Panc1 (cell line): ENCODE results near the gene SLX9. TPM values are rescaled to one million over a fixed set of nuclear protein-coding genes. Genes with fewer than 3 reads are reported as not detected.

Experiments
- ATAC-seq: fragments of 200-7000 bp; cut with Tn5 transposase; 2 replicates; pipeline ENCODE4 v1.9.1; 2020; ENCODE audit warnings: mild to moderate bottlenecking, moderate library complexity
- BruUV-seq: library from RNA; stranded (reverse); fragments of 400-500 nt; replicated peaks from 2 replicates; lab custom pipeline; 2021; lab: Mats Ljungman, UMichigan
- CTCF ChIA-PET: fragments of 300-600 bp; sonication (Branson Sonifier 250); formaldehyde crosslinking; loops from one replicate; lab custom pipeline; 2022; ENCODE audit warnings: antibody characterized with exemption; lab: Charles Lee
- POLR2A ChIA-PET: fragments of 300-600 bp; sonication (Branson Sonifier 250); formaldehyde crosslinking; loops from one replicate; lab custom pipeline; 2022; ENCODE audit warnings: antibody characterized with exemption; lab: Charles Lee
- DNase-seq: peaks from one replicate; pipeline ENCODE4 v3.0.0-alpha.2; 2010; ENCODE audit warnings: low read depth, low spot score
- H3K27ac ChIP-seq: 2 replicates; pipeline ENCODE4 v1.5.1; 2011; ENCODE audit warnings: mild to moderate bottlenecking, low read length, inconsistent platforms
- H3K27me3 ChIP-seq: fragments of 200-500 bp; sonication (Bioruptor generic); 2 replicates; pipeline ENCODE4 v1.6.0; 2014; ENCODE audit warnings: low read length, inconsistent platforms; ENCODE audit not compliant: control insufficient read depth, insufficient read depth
- H3K36me3 ChIP-seq: fragments of 200-500 bp; sonication (Bioruptor generic); 2 replicates; pipeline ENCODE4 v1.5.1; 2014; ENCODE audit warnings: inconsistent platforms, mild to moderate bottlenecking, low read length, moderate library complexity; ENCODE audit not compliant: control insufficient read depth, insufficient read depth
- H3K4me1 ChIP-seq: 2 replicates; pipeline ENCODE4 v1.5.1; 2011; ENCODE audit warnings: inconsistent platforms, mild to moderate bottlenecking, low read length, moderate library complexity; ENCODE audit not compliant: control insufficient read depth, insufficient read depth
- H3K4me3 ChIP-seq, 2 experiments: 2 replicates each; pipeline ENCODE4 v1.5.1; 2011 to 2012; ENCODE audit warnings: low read depth in 2 of 2, low read length in 2 of 2, mild to moderate bottlenecking in 2 of 2, inconsistent platforms in 1 of 2, moderate library complexity in 1 of 2
- H3K9me3 ChIP-seq: fragments of 200-500 bp; sonication (Bioruptor generic); 2 replicates; pipeline ENCODE4 v1.5.1; 2014; ENCODE audit warnings: low read depth, mild to moderate bottlenecking, inconsistent platforms, low read length, moderate library complexity; ENCODE audit not compliant: control insufficient read depth, insufficient read depth
- CTCF ChIP-seq: fragments of 450-650 bp; IDR thresholded peaks from 2 replicates; pipeline ENCODE4 v1.5.1; 2017; ENCODE audit warnings: mild to moderate bottlenecking
- POLR2AphosphoS5 ChIP-seq: IDR thresholded peaks from 2 replicates; pipeline ENCODE4 v1.6.1; 2012; ENCODE audit warnings: mild to moderate bottlenecking, low read depth, low read length, moderate library complexity
- REST ChIP-seq, 2 experiments: IDR thresholded peaks; 2 replicates each; pipeline ENCODE4 v1.6.1; 2011 to 2012; ENCODE audit warnings: low read depth in 2 of 2, control low read depth in 1 of 2, low read length in 1 of 2, mild to moderate bottlenecking in 1 of 2, moderate library complexity in 1 of 2; ENCODE audit not compliant: insufficient read depth in 1 of 2
- SIN3A ChIP-seq: IDR thresholded peaks from 2 replicates; pipeline ENCODE4 v1.6.1; 2012; ENCODE audit warnings: low read depth, mild to moderate bottlenecking, low read length, moderate library complexity, borderline replicate concordance; ENCODE audit not compliant: insufficient read depth
- TCF7L2 ChIP-seq: IDR thresholded peaks from 2 replicates; pipeline ENCODE4 v1.6.1; 2011; ENCODE audit warnings: mild to moderate bottlenecking, low read depth, low read length, inconsistent platforms
- in situ Hi-C: cut with HindIII; loops from 2 replicates; pipeline ENCODE4 v1.10.0; 2016; ENCODE audit warnings: low sequenced_read_pairs, low pct_unique_long_range_greater_than_20kb
- intact Hi-C: fragments of 100-400 bp; cut with micrococcal nuclease; formaldehyde crosslinking; loops from one replicate; pipeline ENCODE4 v1.10.0; 2022; ENCODE audit not compliant: unreplicated experiment
- total RNA-seq: library from RNA; stranded (reverse); gene quantifications from one replicate; pipeline ENCODE4 v1.2.1, GENCODE V29; 2021; ENCODE audit not compliant: unreplicated experiment

Gene SLX9
- total RNA-seq, 1 experiment from 2014 or later, result 50.9 TPM

GRCh38 chr21:44974676-44975075 is 34.8 kb downstream of the SLX9 start:
- Histone ChIP-seq H3K27me3 (no peaks in the 10 kb centered on the region), H3K9me3 (no peaks in the 10 kb centered on the region), H3K27ac (no peak overlapping the region), H3K4me1 (no peaks in the 10 kb centered on the region), H3K4me3 (no peak overlapping the region), H3K36me3 (no peaks in the 10 kb centered on the region)
- intact Hi-C loops, result no loop called here
- DNase-seq, result no peak
- TF ChIP-seq TCF7L2 (no peak), POLR2AphosphoS5 (no peak), CTCF (no peak), SIN3A (no peak), REST (IDR thresholded peaks at IDR 0.05; ENCODE audit: insufficient read depth in 1 of 2, low read depth in 2 of 2, low read length in 1 of 2) (no peak)
- in situ Hi-C loops, result no loop called here
- CTCF ChIA-PET, result no interaction called here
- BruUV-seq, result no TSS peak
- no peak for ATAC-seq
- POLR2A ChIA-PET, result no interaction called here

- Histone ChIP-seq H3K27ac (no peak overlapping the region), H3K4me1 (no peaks in the 10 kb centered on the region), H3K27me3 (no peaks in the 10 kb centered on the region), H3K9me3 (no peaks in the 10 kb centered on the region), H3K36me3 (no peaks in the 10 kb centered on the region), H3K4me3 (no peak overlapping the region)
- no peak for ATAC-seq
- no peak for DNase-seq
- TF ChIP-seq CTCF (no peak), SIN3A (no peak), REST (IDR thresholded peaks at IDR 0.05; ENCODE audit: insufficient read depth in 1 of 2, low read depth in 2 of 2, low read length in 1 of 2) (no peak), TCF7L2 (no peak), POLR2AphosphoS5 (no peak)
- in situ Hi-C loops, result no loop called here
- POLR2A ChIA-PET, result no interaction called here
- no TSS peak for BruUV-seq
- CTCF ChIA-PET, result no interaction called here
- intact Hi-C loops, result no loop called here
Measured at GRCh38 chr21:44975720-44976555, 36.1 kb downstream of the SLX9 start.
